GM19463 (cell line): ENCODE measurements around the gene EGR2.
"Not testable (repeated sequence)": the region's sequence is repeated elsewhere in the genome, so short reads cannot be mapped to it uniquely, and the experiment has no call there.

Experiments used
- ATAC-seq: cut with Tn5 transposase; IDR thresholded peaks from one replicate; pipeline ENCODE4 v1.9.1; 2021; ENCODE audit warnings: mild to moderate bottlenecking, moderate library complexity; ENCODE audit not compliant: unreplicated experiment

EGR2 gene

GRCh38 chr10:62795762-62796161 lies 20.4 kb downstream of the EGR2 start:
- ATAC-seq: no peak

GRCh38 chr10:62795100-62795499 lies 21.1 kb downstream of the EGR2 start:
- no peak for ATAC-seq

- ATAC-seq: no peak
These were observed 21.9 kb downstream of the EGR2 start for GRCh38 chr10:62794306-62794705.

- no peak for ATAC-seq
These were observed 23.9 kb downstream of the EGR2 start for GRCh38 chr10:62792261-62792660.

GRCh38 chr10:62790571-62790970 lies 25.6 kb downstream of the EGR2 start:
- no peak for ATAC-seq

GRCh38 chr10:62790019-62790555 lies 26.1 kb downstream of the EGR2 start:
- no peak for ATAC-seq

- no peak for ATAC-seq
These were observed 27.2 kb downstream of the EGR2 start for GRCh38 chr10:62788861-62789467.

GRCh38 chr10:62788285-62788684 lies 27.9 kb downstream of the EGR2 start:
- not testable (repeated sequence) for ATAC-seq

- not testable (repeated sequence) for ATAC-seq
These were observed 31.6 kb downstream of the EGR2 start for GRCh38 chr10:62784537-62784936.

- ATAC-seq: peak; percentile 96
These were observed 36.5 kb downstream of the EGR2 start for GRCh38 chr10:62779487-62780248.

- ATAC-seq: peak; percentile 41
These were observed 38.0 kb downstream of the EGR2 start for GRCh38 chr10:62778125-62778524.

GRCh38 chr10:62772186-62772974 lies 43.8 kb downstream of the EGR2 start:
- ATAC-seq: no peak

GRCh38 chr10:62769574-62770242 lies 46.5 kb downstream of the EGR2 start:
- ATAC-seq: peak; percentile 77

GRCh38 chr10:62766386-62766785 lies 49.8 kb downstream of the EGR2 start:
- ATAC-seq: no peak

- ATAC-seq: no peak
These were observed 50.4 kb downstream of the EGR2 start for GRCh38 chr10:62765726-62766125.

- no peak for ATAC-seq
These were observed 52.2 kb downstream of the EGR2 start for GRCh38 chr10:62764011-62764410.

- ATAC-seq: no peak
These were observed 53.0 kb downstream of the EGR2 start for GRCh38 chr10:62763155-62763554.
